Endothelial cell (in vitro differentiated cells): Measurements from ENCODE around the gene HDAC7. TPM values are rescaled to one million over a fixed set of nuclear protein-coding genes. Genes with fewer than 3 reads are reported as not detected.

ENCODE experiments used
- DNase-seq: peaks from one replicate; pipeline ENCODE4 v3.0.0; 2021; ENCODE audit warnings: low spot score
- H3K27ac Mint-ChIP-seq: one replicate; pipeline ENCODE4 v1.8.0; 2021; ENCODE audit warnings: mixed read lengths, inconsistent platforms; ENCODE audit not compliant: unreplicated experiment
- H3K27me3 Mint-ChIP-seq: one replicate; pipeline ENCODE4 v1.8.0; 2021; ENCODE audit warnings: mild to moderate bottlenecking, moderate library complexity, mixed read lengths, inconsistent platforms; ENCODE audit not compliant: unreplicated experiment
- H3K36me3 Mint-ChIP-seq: one replicate; pipeline ENCODE4 v1.8.0; 2021; ENCODE audit warnings: mild to moderate bottlenecking, low read depth, mixed read lengths, inconsistent platforms; ENCODE audit not compliant: unreplicated experiment
- H3K4me1 Mint-ChIP-seq: one replicate; pipeline ENCODE4 v1.8.0; 2021; ENCODE audit warnings: mild to moderate bottlenecking, mixed read lengths, inconsistent platforms; ENCODE audit not compliant: unreplicated experiment
- H3K4me3 Mint-ChIP-seq: one replicate; pipeline ENCODE4 v1.8.0; 2021; ENCODE audit warnings: mild to moderate bottlenecking, mixed read lengths, inconsistent platforms; ENCODE audit not compliant: unreplicated experiment
- H3K9me3 Mint-ChIP-seq: one replicate; pipeline ENCODE4 v1.8.0; 2021; ENCODE audit warnings: mixed read lengths, inconsistent platforms; ENCODE audit not compliant: unreplicated experiment
- total RNA-seq: library from RNA; stranded (reverse); fragmentation: NEBNext Ultra II Directional; extraction: Animal tissue kit (Norgen Biotek cat#: 25700); gene quantifications from one replicate; pipeline ENCODE4 v1.2.1, GENCODE V29; 2021; ENCODE audit not compliant: unreplicated experiment
- TF ChIP-seq, protein P1 (sequence below): fragments of 200-600 bp; sonication (generic); IDR thresholded peaks from one replicate; pipeline ENCODE4 v1.5.0; 2021; ENCODE audit warnings: antibody characterized with exemption; ENCODE audit not compliant: unreplicated experiment

HDAC7 gene
- total RNA-seq, 1 donor from 2014 or later = 387 TPM

DNA sequence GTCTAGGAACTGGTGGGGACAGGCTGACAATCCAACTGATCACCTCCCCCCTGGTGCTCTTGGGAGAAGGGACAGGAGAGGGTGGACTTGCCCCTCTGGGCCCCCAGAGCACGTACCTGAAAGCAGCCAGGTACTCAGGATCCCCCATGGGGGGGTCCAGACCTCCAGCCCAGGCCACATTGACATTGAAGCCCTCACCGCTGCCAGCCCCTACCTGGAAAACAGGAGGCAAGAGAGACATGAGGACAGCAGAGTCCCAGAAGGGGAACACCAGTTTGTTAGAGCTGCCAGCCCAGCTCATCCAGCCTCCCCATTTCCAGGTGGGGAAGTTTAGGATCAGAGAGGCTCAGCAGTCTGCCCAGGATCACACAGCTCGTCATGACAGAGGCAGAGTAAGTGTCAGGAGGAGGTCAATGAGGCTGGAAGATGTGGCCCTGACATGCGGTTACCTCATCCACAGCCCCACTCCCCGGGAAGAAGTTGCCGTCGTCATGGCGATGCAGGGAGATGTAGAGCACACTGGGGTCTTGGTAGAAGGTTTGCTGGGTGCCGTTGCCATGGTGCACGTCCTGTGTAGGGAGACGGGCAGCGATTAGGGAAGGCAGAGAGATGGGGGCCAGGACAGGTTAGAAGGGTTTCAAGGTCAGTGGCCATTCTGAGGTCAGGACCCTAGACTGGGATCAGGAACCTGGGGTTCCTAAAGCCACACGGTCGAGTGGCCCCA lies 31.9 kb downstream of the HDAC7 start:
- TF ChIP-seq, protein P1, sequence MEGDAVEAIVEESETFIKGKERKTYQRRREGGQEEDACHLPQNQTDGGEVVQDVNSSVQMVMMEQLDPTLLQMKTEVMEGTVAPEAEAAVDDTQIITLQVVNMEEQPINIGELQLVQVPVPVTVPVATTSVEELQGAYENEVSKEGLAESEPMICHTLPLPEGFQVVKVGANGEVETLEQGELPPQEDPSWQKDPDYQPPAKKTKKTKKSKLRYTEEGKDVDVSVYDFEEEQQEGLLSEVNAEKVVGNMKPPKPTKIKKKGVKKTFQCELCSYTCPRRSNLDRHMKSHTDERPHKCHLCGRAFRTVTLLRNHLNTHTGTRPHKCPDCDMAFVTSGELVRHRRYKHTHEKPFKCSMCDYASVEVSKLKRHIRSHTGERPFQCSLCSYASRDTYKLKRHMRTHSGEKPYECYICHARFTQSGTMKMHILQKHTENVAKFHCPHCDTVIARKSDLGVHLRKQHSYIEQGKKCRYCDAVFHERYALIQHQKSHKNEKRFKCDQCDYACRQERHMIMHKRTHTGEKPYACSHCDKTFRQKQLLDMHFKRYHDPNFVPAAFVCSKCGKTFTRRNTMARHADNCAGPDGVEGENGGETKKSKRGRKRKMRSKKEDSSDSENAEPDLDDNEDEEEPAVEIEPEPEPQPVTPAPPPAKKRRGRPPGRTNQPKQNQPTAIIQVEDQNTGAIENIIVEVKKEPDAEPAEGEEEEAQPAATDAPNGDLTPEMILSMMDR = no peak
- Mint-ChIP-seq H3K4me1 (peaks cover under 1% of the 10 kb centered on the region), H3K36me3 (peaks cover 65% of the 10 kb centered on the region)

DNA sequence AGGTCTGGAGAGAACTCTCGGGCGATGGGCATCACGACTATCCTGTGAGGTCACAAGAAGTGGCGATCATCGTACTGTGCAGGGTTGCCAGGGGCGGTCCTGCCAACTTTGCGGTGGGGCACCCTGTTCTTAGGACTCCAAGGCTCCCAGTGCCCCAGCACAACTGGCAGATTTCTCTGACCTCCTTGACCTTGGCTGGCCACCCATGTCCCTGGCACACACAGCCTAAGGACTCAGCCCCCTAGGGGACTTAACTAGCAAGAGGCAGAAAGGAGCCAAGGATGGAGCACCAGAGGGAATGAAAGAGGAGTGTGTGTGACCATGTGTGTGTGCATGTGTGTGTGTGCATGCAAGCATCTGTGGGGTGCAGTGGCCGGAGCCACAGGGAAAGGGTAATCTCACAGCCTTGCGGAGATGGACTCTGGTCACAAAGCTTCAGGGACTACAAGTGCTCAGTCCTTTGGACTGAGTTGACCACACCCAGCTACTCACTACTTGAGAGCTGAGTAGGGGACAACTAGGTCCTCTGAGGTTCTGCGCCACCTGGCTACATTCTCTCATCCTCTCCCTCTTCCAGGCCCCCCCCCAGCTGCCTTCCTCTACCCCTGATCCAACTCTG lies 32.9 kb downstream of the HDAC7 start:
- DNase-seq = no peak
- TF ChIP-seq, protein P1 = no peak
- Mint-ChIP-seq H3K36me3 (peaks cover 64% of the 10 kb centered on the region), H3K27me3 (peaks cover 39% of the 10 kb centered on the region), H3K9me3 (no peaks in the 10 kb centered on the region), H3K4me1 (peaks cover 2% of the 10 kb centered on the region), H3K4me3 (peak overlapping the region; percentile 59), H3K27ac (peak overlapping the region; percentile 36)

More for the DNA sequence above, 31.9 kb downstream of the HDAC7 start:
- DNase-seq = no peak
- Mint-ChIP-seq H3K27me3 (peaks cover 40% of the 10 kb centered on the region), H3K9me3 (no peaks in the 10 kb centered on the region), H3K27ac (peak overlapping the region; percentile 64), H3K4me3 (peak overlapping the region; percentile 74)

DNA sequence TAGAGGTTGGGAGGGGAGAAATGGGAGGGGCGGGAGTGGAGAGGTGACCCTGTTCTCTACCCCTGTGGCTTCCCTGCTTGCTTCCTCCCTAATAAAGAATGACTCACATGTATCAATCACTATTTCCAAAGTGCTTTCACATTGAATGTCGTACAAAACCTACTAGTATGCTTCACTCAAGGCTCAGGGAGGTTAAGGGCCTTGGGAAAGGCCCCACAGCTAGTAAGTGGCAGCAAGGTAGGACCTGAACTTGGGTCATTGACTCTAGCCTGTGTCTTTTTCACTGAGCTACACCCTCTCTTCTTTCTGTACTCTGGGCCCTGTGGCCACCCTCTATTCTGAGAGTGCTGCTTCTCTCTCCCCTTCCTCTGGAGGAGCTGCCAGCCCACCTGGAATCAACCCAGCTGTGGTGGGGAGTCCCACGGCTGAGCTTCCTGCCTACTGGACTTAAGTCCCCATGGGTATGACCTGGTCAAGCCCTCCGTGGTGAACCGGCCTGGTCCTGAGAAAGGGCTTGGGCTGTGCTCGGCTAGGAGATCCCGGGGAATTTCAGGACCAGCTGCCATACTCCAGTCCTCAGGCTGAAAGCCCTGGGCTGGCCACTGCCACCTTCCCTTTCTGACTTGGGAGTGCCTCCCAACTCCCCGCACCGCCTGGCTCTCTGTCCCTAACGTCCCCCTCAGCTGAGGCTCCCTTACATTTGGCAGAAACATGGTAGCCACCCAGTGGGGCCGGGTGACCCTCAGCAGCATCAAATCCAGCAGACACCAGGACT lies 33.6 kb downstream of the HDAC7 start:
- peak overlapping the region; percentile 59 for H3K4me3 Mint-ChIP-seq
- peaks cover 42% of the 10 kb centered on the region for H3K27me3 Mint-ChIP-seq
- TF ChIP-seq, protein P1 = no peak
- H3K4me1 Mint-ChIP-seq = peaks cover 6% of the 10 kb centered on the region
- no peak for DNase-seq
- H3K36me3 Mint-ChIP-seq = peaks cover 68% of the 10 kb centered on the region
- H3K9me3 Mint-ChIP-seq = no peaks in the 10 kb centered on the region
- peak overlapping the region; percentile 36 for H3K27ac Mint-ChIP-seq

- TF ChIP-seq, protein P1 = no peak
- H3K4me3 Mint-ChIP-seq = peak overlapping the region; percentile 76
- peaks cover 43% of the 10 kb centered on the region for H3K27me3 Mint-ChIP-seq
- DNase-seq = no peak
- peak overlapping the region; percentile 70 for H3K27ac Mint-ChIP-seq
- peaks cover 11% of the 10 kb centered on the region for H3K4me1 Mint-ChIP-seq
- peaks cover 63% of the 10 kb centered on the region for H3K36me3 Mint-ChIP-seq
- H3K9me3 Mint-ChIP-seq = no peaks in the 10 kb centered on the region
Measured at GRCh38 chr12:47785036-47785886, 34.4 kb downstream of the HDAC7 start.
